GM06990 (cell line): ENCODE measurements around the gene NPHP4.

Experiments used
- DNase-seq: peaks from one replicate; pipeline ENCODE4 v3.0.0-alpha.2; 2011; ENCODE audit not compliant: insufficient read length; ENCODE audit errors: extremely low read depth
- H3K27me3 ChIP-seq: replicated peaks from 2 replicates; pipeline ENCODE4 v1.6.0; 2011; ENCODE audit warnings: low read length; ENCODE audit not compliant: control insufficient read depth, insufficient read depth
- H3K36me3 ChIP-seq: 2 replicates; pipeline ENCODE4 v1.5.1; 2011; ENCODE audit warnings: low read length; ENCODE audit not compliant: control insufficient read depth, insufficient read depth
- H3K4me3 ChIP-seq: replicated peaks from 2 replicates; pipeline ENCODE4 v1.5.1; 2011; ENCODE audit warnings: low read depth, mild to moderate bottlenecking, control low read depth, low read length
- CTCF ChIP-seq: IDR thresholded peaks from 2 replicates; pipeline ENCODE4 v1.5.1; 2011; ENCODE audit warnings: low read length, control low read depth, mild to moderate bottlenecking, inconsistent platforms; ENCODE audit not compliant: insufficient read depth, poor library complexity, severe bottlenecking

Gene NPHP4

DNA sequence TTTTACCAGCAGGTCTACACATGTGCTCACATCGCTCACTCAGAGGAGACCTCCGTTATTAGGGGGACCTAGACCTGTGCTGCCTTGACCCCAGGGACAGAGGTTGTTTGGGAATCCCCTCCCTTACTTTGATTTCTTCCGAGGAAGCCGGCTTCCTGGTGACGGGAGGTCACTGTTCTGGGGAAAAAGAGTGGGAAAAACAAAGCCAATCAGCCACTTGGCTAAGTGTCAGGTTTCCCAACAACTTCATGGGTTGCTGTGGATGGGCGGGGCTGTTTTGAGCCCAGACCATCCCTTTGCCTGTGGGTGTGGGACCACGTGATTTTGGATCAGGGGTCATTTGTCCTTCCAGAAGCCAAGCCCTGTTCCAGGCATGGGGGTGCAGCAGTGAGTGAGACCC lies 46.4 kb upstream of the NPHP4 start:
- Histone ChIP-seq H3K36me3 (peaks cover 25% of the 10 kb centered on the region), H3K27me3 (no peaks in the 10 kb centered on the region), H3K4me3 (no peak overlapping the region)
- DNase-seq, result no peak
- TF ChIP-seq CTCF, result no peak

GRCh38 chr1:6037338-6037762 lies 45.1 kb upstream of the NPHP4 start:
- DNase-seq, result no peak
- Histone ChIP-seq H3K27me3 (no peaks in the 10 kb centered on the region), H3K4me3 (no peak overlapping the region), H3K36me3 (peaks cover 25% of the 10 kb centered on the region)
- no peak for TF ChIP-seq CTCF

DNA sequence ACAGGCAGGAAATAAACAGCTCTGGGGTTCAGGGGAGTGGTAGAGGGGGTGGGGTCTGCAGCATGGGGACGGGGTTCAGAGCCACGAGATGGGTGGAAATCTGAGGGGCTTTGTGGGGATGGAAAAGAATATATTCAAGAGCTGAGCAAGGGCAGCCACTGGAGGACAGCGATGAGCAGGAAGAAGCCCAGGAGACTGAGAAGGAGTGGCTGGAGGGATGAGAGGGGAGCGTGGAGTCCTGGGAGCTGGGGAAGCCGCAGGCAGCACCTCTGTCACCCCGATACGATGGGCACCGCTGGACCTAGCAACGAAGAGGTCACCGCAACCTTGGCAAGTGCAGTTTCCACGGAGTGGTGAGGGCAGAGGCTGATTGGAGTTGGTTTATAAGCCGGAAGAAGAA lies 43.5 kb upstream of the NPHP4 start:
- Histone ChIP-seq H3K4me3 (no peak overlapping the region), H3K27me3 (no peaks in the 10 kb centered on the region), H3K36me3 (peaks cover 12% of the 10 kb centered on the region)
- no peak for DNase-seq
- TF ChIP-seq CTCF, result no peak

- Histone ChIP-seq H3K27me3 (no peaks in the 10 kb centered on the region), H3K36me3 (peaks cover 12% of the 10 kb centered on the region), H3K4me3 (no peak overlapping the region)
- no peak for DNase-seq
- TF ChIP-seq CTCF, result no peak
These were observed 43.1 kb upstream of the NPHP4 start for GRCh38 chr1:6035303-6035702.

- no peak overlapping the region for H3K4me3 ChIP-seq
- H3K27me3 ChIP-seq, result no peaks in the 10 kb centered on the region
- peaks cover 14% of the 10 kb centered on the region for H3K36me3 ChIP-seq
- TF ChIP-seq CTCF, result no peak
- DNase-seq, result no peak
These were observed 42.5 kb upstream of the NPHP4 start for GRCh38 chr1:6034750-6035096.

- no peak for DNase-seq
- peaks cover 15% of the 10 kb centered on the region for H3K36me3 ChIP-seq
- peak; percentile 62 for TF ChIP-seq CTCF
These were observed 41.9 kb upstream of the NPHP4 start for GRCh38 chr1:6033986-6034749.

More at GRCh38 chr1:6033986-6034749, 41.9 kb upstream of the NPHP4 start:
- Histone ChIP-seq H3K4me3 (no peak overlapping the region), H3K27me3 (no peaks in the 10 kb centered on the region)
